ENCODE measurements around the gene FADS2. TPM values are rescaled to one million over a fixed set of nuclear protein-coding genes. Genes with fewer than 3 reads are reported as not detected.

The FADS2 gene
- total and polyA plus RNA-seq, 2 of the 13 experiments (the other 11 are each of a cell fraction or from before 2014, with no cell fraction given) = 90.1 to 124 TPM

GRCh38 chr11:61828379-61828628, 204 bp downstream of the FADS2 start (continued):
- TF ChIP-seq ZNF839 (CRISPR knock-in tag; IDR thresholded peaks at IDR 0.05; ENCODE audit: borderline replicate concordance) (no peak), ZNF597 (CRISPR knock-in tag; IDR thresholded peaks at IDR 0.05) (no peak), ZBTB38 (CRISPR knock-in tag; IDR thresholded peaks at IDR 0.05) (no peak), HIVEP1 (CRISPR knock-in tag; IDR thresholded peaks at IDR 0.05) (no peak), HOMEZ (CRISPR knock-in tag; IDR thresholded peaks at IDR 0.05; ENCODE audit: low read depth) (no peak), ETV5 (CRISPR knock-in tag; IDR thresholded peaks at IDR 0.05; ENCODE audit: borderline replicate concordance) (no peak; the same call in 1 of the 2 replicates), TRIM22 (IDR thresholded peaks at IDR 0.05) (no peak), ZNF564 (CRISPR knock-in tag; IDR thresholded peaks at IDR 0.05) (no peak), ZBTB42 (CRISPR knock-in tag; IDR thresholded peaks at IDR 0.05) (0 out of 2 replicates have a peak, but pooled peaks have one; percentile 48), RXRA (CRISPR knock-in tag; IDR thresholded peaks at IDR 0.05) (0 out of 2 replicates have a peak, but pooled peaks have one; percentile 5), RBFOX2 (IDR thresholded peaks at IDR 0.05; ENCODE audit: low read depth, low read length) (no peak; the same call in 1 of the 2 replicates), SMC3 (IDR thresholded peaks at IDR 0.05; ENCODE audit: low read length) (no peak)
- TF ChIP-seq, protein P1, sequence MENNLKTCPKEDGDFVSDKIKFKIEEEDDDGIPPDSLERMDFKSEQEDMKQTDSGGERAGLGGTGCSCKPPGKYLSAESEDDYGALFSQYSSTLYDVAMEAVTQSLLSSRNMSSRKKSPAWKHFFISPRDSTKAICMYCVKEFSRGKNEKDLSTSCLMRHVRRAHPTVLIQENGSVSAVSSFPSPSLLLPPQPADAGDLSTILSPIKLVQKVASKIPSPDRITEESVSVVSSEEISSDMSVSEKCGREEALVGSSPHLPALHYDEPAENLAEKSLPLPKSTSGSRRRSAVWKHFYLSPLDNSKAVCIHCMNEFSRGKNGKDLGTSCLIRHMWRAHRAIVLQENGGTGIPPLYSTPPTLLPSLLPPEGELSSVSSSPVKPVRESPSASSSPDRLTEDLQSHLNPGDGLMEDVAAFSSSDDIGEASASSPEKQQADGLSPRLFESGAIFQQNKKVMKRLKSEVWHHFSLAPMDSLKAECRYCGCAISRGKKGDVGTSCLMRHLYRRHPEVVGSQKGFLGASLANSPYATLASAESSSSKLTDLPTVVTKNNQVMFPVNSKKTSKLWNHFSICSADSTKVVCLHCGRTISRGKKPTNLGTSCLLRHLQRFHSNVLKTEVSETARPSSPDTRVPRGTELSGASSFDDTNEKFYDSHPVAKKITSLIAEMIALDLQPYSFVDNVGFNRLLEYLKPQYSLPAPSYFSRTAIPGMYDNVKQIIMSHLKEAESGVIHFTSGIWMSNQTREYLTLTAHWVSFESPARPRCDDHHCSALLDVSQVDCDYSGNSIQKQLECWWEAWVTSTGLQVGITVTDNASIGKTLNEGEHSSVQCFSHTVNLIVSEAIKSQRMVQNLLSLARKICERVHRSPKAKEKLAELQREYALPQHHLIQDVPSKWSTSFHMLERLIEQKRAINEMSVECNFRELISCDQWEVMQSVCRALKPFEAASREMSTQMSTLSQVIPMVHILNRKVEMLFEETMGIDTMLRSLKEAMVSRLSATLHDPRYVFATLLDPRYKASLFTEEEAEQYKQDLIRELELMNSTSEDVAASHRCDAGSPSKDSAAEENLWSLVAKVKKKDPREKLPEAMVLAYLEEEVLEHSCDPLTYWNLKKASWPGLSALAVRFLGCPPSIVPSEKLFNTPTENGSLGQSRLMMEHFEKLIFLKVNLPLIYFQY (CRISPR knock-in tag; IDR thresholded peaks at IDR 0.05; ENCODE audit: borderline replicate concordance) = no peak
- TF ChIP-seq, protein P2, sequence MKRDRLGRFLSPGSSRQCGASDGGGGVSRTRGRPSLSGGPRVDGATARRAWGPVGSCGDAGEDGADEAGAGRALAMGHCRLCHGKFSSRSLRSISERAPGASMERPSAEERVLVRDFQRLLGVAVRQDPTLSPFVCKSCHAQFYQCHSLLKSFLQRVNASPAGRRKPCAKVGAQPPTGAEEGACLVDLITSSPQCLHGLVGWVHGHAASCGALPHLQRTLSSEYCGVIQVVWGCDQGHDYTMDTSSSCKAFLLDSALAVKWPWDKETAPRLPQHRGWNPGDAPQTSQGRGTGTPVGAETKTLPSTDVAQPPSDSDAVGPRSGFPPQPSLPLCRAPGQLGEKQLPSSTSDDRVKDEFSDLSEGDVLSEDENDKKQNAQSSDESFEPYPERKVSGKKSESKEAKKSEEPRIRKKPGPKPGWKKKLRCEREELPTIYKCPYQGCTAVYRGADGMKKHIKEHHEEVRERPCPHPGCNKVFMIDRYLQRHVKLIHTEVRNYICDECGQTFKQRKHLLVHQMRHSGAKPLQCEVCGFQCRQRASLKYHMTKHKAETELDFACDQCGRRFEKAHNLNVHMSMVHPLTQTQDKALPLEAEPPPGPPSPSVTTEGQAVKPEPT (CRISPR knock-in tag; IDR thresholded peaks at IDR 0.05; ENCODE audit: low read depth) = no peak
- TF ChIP-seq, protein P3, sequence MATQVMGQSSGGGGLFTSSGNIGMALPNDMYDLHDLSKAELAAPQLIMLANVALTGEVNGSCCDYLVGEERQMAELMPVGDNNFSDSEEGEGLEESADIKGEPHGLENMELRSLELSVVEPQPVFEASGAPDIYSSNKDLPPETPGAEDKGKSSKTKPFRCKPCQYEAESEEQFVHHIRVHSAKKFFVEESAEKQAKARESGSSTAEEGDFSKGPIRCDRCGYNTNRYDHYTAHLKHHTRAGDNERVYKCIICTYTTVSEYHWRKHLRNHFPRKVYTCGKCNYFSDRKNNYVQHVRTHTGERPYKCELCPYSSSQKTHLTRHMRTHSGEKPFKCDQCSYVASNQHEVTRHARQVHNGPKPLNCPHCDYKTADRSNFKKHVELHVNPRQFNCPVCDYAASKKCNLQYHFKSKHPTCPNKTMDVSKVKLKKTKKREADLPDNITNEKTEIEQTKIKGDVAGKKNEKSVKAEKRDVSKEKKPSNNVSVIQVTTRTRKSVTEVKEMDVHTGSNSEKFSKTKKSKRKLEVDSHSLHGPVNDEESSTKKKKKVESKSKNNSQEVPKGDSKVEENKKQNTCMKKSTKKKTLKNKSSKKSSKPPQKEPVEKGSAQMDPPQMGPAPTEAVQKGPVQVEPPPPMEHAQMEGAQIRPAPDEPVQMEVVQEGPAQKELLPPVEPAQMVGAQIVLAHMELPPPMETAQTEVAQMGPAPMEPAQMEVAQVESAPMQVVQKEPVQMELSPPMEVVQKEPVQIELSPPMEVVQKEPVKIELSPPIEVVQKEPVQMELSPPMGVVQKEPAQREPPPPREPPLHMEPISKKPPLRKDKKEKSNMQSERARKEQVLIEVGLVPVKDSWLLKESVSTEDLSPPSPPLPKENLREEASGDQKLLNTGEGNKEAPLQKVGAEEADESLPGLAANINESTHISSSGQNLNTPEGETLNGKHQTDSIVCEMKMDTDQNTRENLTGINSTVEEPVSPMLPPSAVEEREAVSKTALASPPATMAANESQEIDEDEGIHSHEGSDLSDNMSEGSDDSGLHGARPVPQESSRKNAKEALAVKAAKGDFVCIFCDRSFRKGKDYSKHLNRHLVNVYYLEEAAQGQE (IDR thresholded peaks at IDR 0.05; ENCODE audit: borderline replicate concordance in 1 of 2, low read depth in 1 of 2, low read length in 2 of 2) = no peak
- TF ChIP-seq, protein P4, sequence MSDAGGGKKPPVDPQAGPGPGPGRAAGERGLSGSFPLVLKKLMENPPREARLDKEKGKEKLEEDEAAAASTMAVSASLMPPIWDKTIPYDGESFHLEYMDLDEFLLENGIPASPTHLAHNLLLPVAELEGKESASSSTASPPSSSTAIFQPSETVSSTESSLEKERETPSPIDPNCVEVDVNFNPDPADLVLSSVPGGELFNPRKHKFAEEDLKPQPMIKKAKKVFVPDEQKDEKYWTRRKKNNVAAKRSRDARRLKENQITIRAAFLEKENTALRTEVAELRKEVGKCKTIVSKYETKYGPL (CRISPR knock-in tag; IDR thresholded peaks at IDR 0.05) = no peak

Data from HepG2 (cell line).